ENCODE data around the gene CPXM2. TPM values are rescaled to one million over a fixed set of nuclear protein-coding genes. Genes with fewer than 3 reads are reported as not detected.

The CPXM2 gene
- polyA plus RNA-seq, 2 donors = 1.5 to 4.2 TPM

DNA sequence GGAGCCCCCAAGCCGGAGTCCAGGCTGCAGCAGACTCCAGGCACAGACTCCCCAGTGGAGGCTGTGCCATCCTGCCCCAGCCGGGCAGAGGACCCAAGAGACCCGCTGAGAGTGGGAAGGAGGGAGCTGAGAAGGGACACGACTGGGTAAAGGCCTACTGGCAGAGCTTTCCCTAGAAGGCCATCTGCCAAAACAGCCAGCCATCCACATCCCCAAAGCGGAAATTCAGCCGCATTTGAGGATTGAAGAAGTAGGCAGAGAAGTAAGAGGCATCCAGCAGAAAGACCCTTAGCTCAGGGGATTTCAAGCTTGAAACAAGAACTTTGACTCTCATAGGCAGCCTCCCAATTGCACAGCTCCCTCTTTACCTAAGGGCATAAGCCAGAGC, 857 bp downstream of the CPXM2 start:
- 40 to 46% methylated on average over 6 of the region's 6 CpGs for WGBS, 2 donors
- H3K27ac ChIP-seq (ENCODE audit: low read depth in 2 of 2, low read length in 1 of 2) = peak overlapping the region; percentile 60 to 78

GRCh38 chr10:123890226-123890625, 1.4 kb downstream of the CPXM2 start:
- H3K4me1 ChIP-seq (ENCODE audit: control insufficient read depth in 2 of 2, insufficient read depth in 2 of 2, low read length in 1 of 2) = peaks cover 7 to 12% of the 10 kb centered on the region in 2 donors
- no peaks in the 10 kb centered on the region for H3K27me3 ChIP-seq (ENCODE audit: control insufficient read depth in 1 of 2, insufficient read depth in 2 of 2, low read length in 2 of 2)
- no peaks in the 10 kb centered on the region for H3K36me3 ChIP-seq (ENCODE audit: control insufficient read depth in 2 of 2, insufficient read depth in 2 of 2, low read length in 1 of 2)
- 54 to 60% methylated on average over 8 of the region's 8 CpGs for WGBS, 2 donors
- H3K27ac ChIP-seq (ENCODE audit: low read depth in 2 of 2, low read length in 1 of 2) = peak overlapping the region; percentile 60 to 72
- peak overlapping the region in 1 of 2 donors; percentile 45 for H3K4me3 ChIP-seq (ENCODE audit: low read depth in 1 of 2, low read length in 2 of 2)
- no peaks in the 10 kb centered on the region for H3K9me3 ChIP-seq (ENCODE audit: control insufficient read depth in 2 of 2, insufficient read depth in 1 of 2, low read depth in 1 of 2, low read length in 1 of 2)

More for the DNA sequence above, 857 bp downstream of the CPXM2 start:
- Histone ChIP-seq H3K4me1 (ENCODE audit: control insufficient read depth in 2 of 2, insufficient read depth in 2 of 2, low read length in 1 of 2) (peaks cover 3 to 7% of the 10 kb centered on the region in 2 donors), H3K27me3 (ENCODE audit: control insufficient read depth in 1 of 2, insufficient read depth in 2 of 2, low read length in 2 of 2) (no peaks in the 10 kb centered on the region), H3K36me3 (ENCODE audit: control insufficient read depth in 2 of 2, insufficient read depth in 2 of 2, low read length in 1 of 2) (no peaks in the 10 kb centered on the region), H3K4me3 (ENCODE audit: low read depth in 1 of 2, low read length in 2 of 2) (peak overlapping the region; percentile 35 to 45), H3K9me3 (ENCODE audit: control insufficient read depth in 2 of 2, insufficient read depth in 1 of 2, low read depth in 1 of 2, low read length in 1 of 2) (no peaks in the 10 kb centered on the region)

DNA sequence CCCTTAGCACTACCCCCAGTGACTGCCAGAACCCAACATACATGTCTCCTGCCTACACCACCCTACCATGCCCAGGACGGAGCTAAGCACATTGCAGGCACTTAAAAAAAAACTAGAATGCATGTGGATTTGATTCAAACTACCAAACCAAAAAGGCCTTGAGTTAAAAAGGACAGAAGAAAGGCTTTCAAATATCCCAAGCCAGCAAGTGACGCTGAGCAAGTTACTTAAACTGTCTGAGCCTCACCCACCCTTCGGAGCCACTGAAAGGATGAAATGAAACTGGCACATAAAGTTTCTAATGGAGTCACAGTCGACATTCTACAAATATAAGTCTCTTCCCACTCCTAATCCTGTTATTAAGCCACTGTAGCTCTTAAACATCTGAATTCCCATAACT, 1.8 kb downstream of the CPXM2 start:
- H3K36me3 ChIP-seq (ENCODE audit: control insufficient read depth in 2 of 2, insufficient read depth in 2 of 2, low read length in 1 of 2) = no peaks in the 10 kb centered on the region
- peak overlapping the region in 1 of 2 donors; percentile 50 for H3K27ac ChIP-seq (ENCODE audit: low read depth in 2 of 2, low read length in 1 of 2)
- H3K4me3 ChIP-seq (ENCODE audit: low read depth in 1 of 2, low read length in 2 of 2) = no peak overlapping the region
- no peaks in the 10 kb centered on the region for H3K9me3 ChIP-seq (ENCODE audit: control insufficient read depth in 2 of 2, insufficient read depth in 1 of 2, low read depth in 1 of 2, low read length in 1 of 2)
- WGBS, 2 donors = 62 to 69% methylated on average over 4 of the region's 4 CpGs
- no peaks in the 10 kb centered on the region for H3K27me3 ChIP-seq (ENCODE audit: control insufficient read depth in 1 of 2, insufficient read depth in 2 of 2, low read length in 2 of 2)
- H3K4me1 ChIP-seq (ENCODE audit: control insufficient read depth in 2 of 2, insufficient read depth in 2 of 2, low read length in 1 of 2) = peaks cover 8 to 12% of the 10 kb centered on the region in 2 donors

DNA sequence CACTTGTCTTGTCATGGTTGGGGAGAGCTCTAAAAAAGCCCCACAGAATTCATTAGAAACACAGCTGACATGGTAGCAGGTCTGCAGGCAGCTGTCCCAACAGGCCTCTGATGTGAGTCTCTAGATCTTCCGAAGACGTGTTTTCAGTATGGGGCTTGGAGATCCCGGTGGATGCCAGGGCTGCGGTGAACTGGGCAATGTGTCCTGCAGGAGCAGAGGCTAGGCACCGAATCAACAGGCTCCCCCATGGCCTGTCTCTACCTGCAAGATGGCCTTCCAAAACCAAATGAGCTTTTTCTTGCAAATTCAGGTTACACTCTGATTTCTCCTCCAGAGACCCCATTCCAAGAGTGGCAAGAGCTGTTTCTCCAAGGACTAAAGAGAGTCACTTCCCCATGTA, 2.9 kb downstream of the CPXM2 start:
- no peak overlapping the region for H3K27ac ChIP-seq (ENCODE audit: low read depth in 2 of 2, low read length in 1 of 2)
- H3K36me3 ChIP-seq (ENCODE audit: control insufficient read depth in 2 of 2, insufficient read depth in 2 of 2, low read length in 1 of 2) = no peaks in the 10 kb centered on the region
- no peak overlapping the region for H3K4me3 ChIP-seq (ENCODE audit: low read depth in 1 of 2, low read length in 2 of 2)
- 54 to 72% methylated on average over 5 of the region's 5 CpGs for WGBS, 2 donors
- no peaks in the 10 kb centered on the region for H3K27me3 ChIP-seq (ENCODE audit: control insufficient read depth in 1 of 2, insufficient read depth in 2 of 2, low read length in 2 of 2)
- H3K9me3 ChIP-seq (ENCODE audit: control insufficient read depth in 2 of 2, insufficient read depth in 1 of 2, low read depth in 1 of 2, low read length in 1 of 2) = no peaks in the 10 kb centered on the region
- H3K4me1 ChIP-seq (ENCODE audit: control insufficient read depth in 2 of 2, insufficient read depth in 2 of 2, low read length in 1 of 2) = peaks cover 15% of the 10 kb centered on the region in 2 donors

GRCh38 chr10:123888256-123888655, 3.4 kb downstream of the CPXM2 start:
- 71 to 76% methylated on average over 3 of the region's 3 CpGs for WGBS, 2 donors
- no peaks in the 10 kb centered on the region for H3K9me3 ChIP-seq (ENCODE audit: control insufficient read depth in 2 of 2, insufficient read depth in 1 of 2, low read depth in 1 of 2, low read length in 1 of 2)
- no peaks in the 10 kb centered on the region for H3K27me3 ChIP-seq (ENCODE audit: control insufficient read depth in 1 of 2, insufficient read depth in 2 of 2, low read length in 2 of 2)
- H3K4me1 ChIP-seq (ENCODE audit: control insufficient read depth in 2 of 2, insufficient read depth in 2 of 2, low read length in 1 of 2) = peaks cover 11 to 20% of the 10 kb centered on the region in 2 donors
- no peak overlapping the region for H3K27ac ChIP-seq (ENCODE audit: low read depth in 2 of 2, low read length in 1 of 2)
- H3K4me3 ChIP-seq (ENCODE audit: low read depth in 1 of 2, low read length in 2 of 2) = no peak overlapping the region
- H3K36me3 ChIP-seq (ENCODE audit: control insufficient read depth in 2 of 2, insufficient read depth in 2 of 2, low read length in 1 of 2) = no peaks in the 10 kb centered on the region

DNA sequence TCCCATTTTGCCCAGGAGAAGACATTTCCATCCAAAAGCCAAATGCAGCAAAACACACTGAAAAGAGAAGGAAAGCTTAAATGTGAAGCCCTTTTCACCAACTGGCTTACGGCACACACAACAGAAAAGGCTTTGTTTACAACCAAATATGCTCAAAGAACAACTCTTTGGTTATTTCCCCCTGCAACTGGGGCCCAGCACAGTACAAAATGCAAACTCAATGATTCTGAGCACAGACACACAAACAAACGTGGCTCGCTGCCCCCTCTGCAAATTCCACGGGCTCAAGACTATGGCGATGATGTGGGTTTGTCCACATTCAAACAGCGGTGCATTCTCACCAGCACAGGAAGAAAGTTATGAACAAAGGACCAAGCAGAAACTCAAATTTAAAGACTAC, 5.3 kb downstream of the CPXM2 start:
- Histone ChIP-seq H3K4me3 (ENCODE audit: low read depth in 1 of 2, low read length in 2 of 2) (no peak overlapping the region), H3K27ac (ENCODE audit: low read depth in 2 of 2, low read length in 1 of 2) (no peak overlapping the region), H3K36me3 (ENCODE audit: control insufficient read depth in 2 of 2, insufficient read depth in 2 of 2, low read length in 1 of 2) (no peaks in the 10 kb centered on the region), H3K9me3 (ENCODE audit: control insufficient read depth in 2 of 2, insufficient read depth in 1 of 2, low read depth in 1 of 2, low read length in 1 of 2) (no peaks in the 10 kb centered on the region), H3K4me1 (ENCODE audit: control insufficient read depth in 2 of 2, insufficient read depth in 2 of 2, low read length in 1 of 2) (peaks cover 11 to 27% of the 10 kb centered on the region in 2 donors), H3K27me3 (ENCODE audit: control insufficient read depth in 1 of 2, insufficient read depth in 2 of 2, low read length in 2 of 2) (no peaks in the 10 kb centered on the region)
- 77 to 81% methylated on average over 6 of the region's 6 CpGs for WGBS, 2 donors

- Histone ChIP-seq H3K4me3 (ENCODE audit: low read depth in 1 of 2, low read length in 2 of 2) (no peak overlapping the region), H3K27me3 (ENCODE audit: control insufficient read depth in 1 of 2, insufficient read depth in 2 of 2, low read length in 2 of 2) (no peaks in the 10 kb centered on the region), H3K27ac (ENCODE audit: low read depth in 2 of 2, low read length in 1 of 2) (peak overlapping the region; percentile 35 to 86), H3K36me3 (ENCODE audit: control insufficient read depth in 2 of 2, insufficient read depth in 2 of 2, low read length in 1 of 2) (no peaks in the 10 kb centered on the region), H3K4me1 (ENCODE audit: control insufficient read depth in 2 of 2, insufficient read depth in 2 of 2, low read length in 1 of 2) (peaks cover 11 to 27% of the 10 kb centered on the region in 2 donors), H3K9me3 (ENCODE audit: control insufficient read depth in 2 of 2, insufficient read depth in 1 of 2, low read depth in 1 of 2, low read length in 1 of 2) (no peaks in the 10 kb centered on the region)
- 28 to 42% methylated on average over 6 of the region's 6 CpGs for WGBS, 2 donors
Measured at GRCh38 chr10:123885406-123886170, 6.0 kb downstream of the CPXM2 start.

GRCh38 chr10:123884907-123885381, 6.7 kb downstream of the CPXM2 start:
- 50 to 61% methylated on average over 5 of the region's 5 CpGs for WGBS, 2 donors
- Histone ChIP-seq H3K36me3 (ENCODE audit: control insufficient read depth in 2 of 2, insufficient read depth in 2 of 2, low read length in 1 of 2) (no peaks in the 10 kb centered on the region), H3K27me3 (ENCODE audit: control insufficient read depth in 1 of 2, insufficient read depth in 2 of 2, low read length in 2 of 2) (no peaks in the 10 kb centered on the region), H3K4me3 (ENCODE audit: low read depth in 1 of 2, low read length in 2 of 2) (no peak overlapping the region), H3K4me1 (ENCODE audit: control insufficient read depth in 2 of 2, insufficient read depth in 2 of 2, low read length in 1 of 2) (peaks cover 8 to 27% of the 10 kb centered on the region in 2 donors), H3K27ac (ENCODE audit: low read depth in 2 of 2, low read length in 1 of 2) (peak overlapping the region; percentile 35 to 86), H3K9me3 (ENCODE audit: control insufficient read depth in 2 of 2, insufficient read depth in 1 of 2, low read depth in 1 of 2, low read length in 1 of 2) (no peaks in the 10 kb centered on the region)

GRCh38 chr10:123884351-123884906, 7.2 kb downstream of the CPXM2 start:
- Histone ChIP-seq H3K27ac (ENCODE audit: low read depth in 2 of 2, low read length in 1 of 2) (peak overlapping the region; percentile 42 to 67), H3K4me3 (ENCODE audit: low read depth in 1 of 2, low read length in 2 of 2) (no peak overlapping the region), H3K4me1 (ENCODE audit: control insufficient read depth in 2 of 2, insufficient read depth in 2 of 2, low read length in 1 of 2) (peaks cover 8 to 27% of the 10 kb centered on the region in 2 donors), H3K36me3 (ENCODE audit: control insufficient read depth in 2 of 2, insufficient read depth in 2 of 2, low read length in 1 of 2) (no peaks in the 10 kb centered on the region), H3K9me3 (ENCODE audit: control insufficient read depth in 2 of 2, insufficient read depth in 1 of 2, low read depth in 1 of 2, low read length in 1 of 2) (no peaks in the 10 kb centered on the region), H3K27me3 (ENCODE audit: control insufficient read depth in 1 of 2, insufficient read depth in 2 of 2, low read length in 2 of 2) (no peaks in the 10 kb centered on the region)
- WGBS, 2 donors = 47 to 49% methylated on average over 7 of the region's 7 CpGs
